CD14-positive monocyte (primary cell): ENCODE measurements around the gene ATP1A3. TPM values are rescaled to one million over a fixed set of nuclear protein-coding genes. Genes with fewer than 3 reads are reported as not detected.

Experiments used
- DNase-seq, 3 donors: peaks; one replicate each; pipeline ENCODE4 v3.0.0-alpha.2; 2011 to 2022
- H2AFZ ChIP-seq: 2 replicates; pipeline ENCODE4 v1.6.0; 2012; ENCODE audit warnings: mild to moderate bottlenecking, low read depth, low read length, inconsistent platforms; ENCODE audit not compliant: insufficient read depth, poor library complexity, severe bottlenecking
- H3K27ac ChIP-seq, 2 donors: 1 replicate in 1 of 2; 2 replicates in 1 of 2; pipeline ENCODE4 v1.5.1; 2012 to 2013; ENCODE audit warnings: low read length in 2 of 2, control low read depth in 1 of 2, inconsistent platforms in 1 of 2, low read depth in 1 of 2, mild to moderate bottlenecking in 1 of 2
- H3K27me3 ChIP-seq, 2 donors: one replicate each; pipeline versions ENCODE4 v1.6.0 to v1.6.1; 2011 to 2013; ENCODE audit warnings: low read length in 2 of 2; ENCODE audit not compliant: control insufficient read depth in 2 of 2, insufficient read depth in 2 of 2
- H3K36me3 ChIP-seq, 2 donors: replicated peaks in 1 of 2; 1 replicate in 1 of 2; 2 replicates in 1 of 2; pipeline versions ENCODE4 v1.5.1 to v1.6.1; 2012 to 2013; ENCODE audit warnings: low read length in 2 of 2, control low read depth in 1 of 2, inconsistent platforms in 1 of 2, mild to moderate bottlenecking in 1 of 2; ENCODE audit not compliant: insufficient read depth in 2 of 2, control insufficient read depth in 1 of 2
- H3K4me1 ChIP-seq, 2 donors: 1 replicate in 1 of 2; 2 replicates in 1 of 2; pipeline versions ENCODE4 v1.5.1 to v1.6.1; 2012 to 2013; ENCODE audit warnings: low read length in 2 of 2, control low read depth in 1 of 2, inconsistent platforms in 1 of 2, mild to moderate bottlenecking in 1 of 2, moderate library complexity in 1 of 2; ENCODE audit not compliant: insufficient read depth in 2 of 2, control insufficient read depth in 1 of 2
- H3K4me2 ChIP-seq: replicated peaks from 2 replicates; pipeline ENCODE3; 2012; ENCODE audit warnings: low read length, moderate library complexity, mild to moderate bottlenecking; ENCODE audit not compliant: poor library complexity, severe bottlenecking; ENCODE audit errors: extremely low read depth
- H3K4me3 ChIP-seq, 3 experiments: fragments of 200-600 bp in 1 of 3; sonication (generic) in 1 of 3; replicated peaks in 1 of 3; 1 replicate in 2 of 3; 2 replicates in 1 of 3; pipeline ENCODE4 v1.5.1; 2011 to 2013; ENCODE audit warnings: low read length in 3 of 3, mild to moderate bottlenecking in 3 of 3, control low read depth in 2 of 3, low read depth in 2 of 3, inconsistent platforms in 1 of 3, moderate library complexity in 1 of 3
- H3K79me2 ChIP-seq: 2 replicates; pipeline ENCODE4 v1.6.0; 2012; ENCODE audit warnings: mild to moderate bottlenecking, control low read depth, inconsistent platforms, low read length, moderate library complexity; ENCODE audit not compliant: insufficient read depth
- H3K9ac ChIP-seq: 2 replicates; pipeline ENCODE4 v1.6.0; 2017; ENCODE audit warnings: low read length, mild to moderate bottlenecking; ENCODE audit not compliant: insufficient read depth, poor library complexity, severe bottlenecking
- H3K9me3 ChIP-seq, 2 donors: replicated peaks in 1 of 2; 1 replicate in 1 of 2; 2 replicates in 1 of 2; pipeline versions ENCODE4 v1.5.1 to v1.6.1; 2012 to 2013; ENCODE audit warnings: low read length in 2 of 2, control low read depth in 1 of 2; ENCODE audit not compliant: control insufficient read depth in 1 of 2, insufficient read depth in 1 of 2
- H4K20me1 ChIP-seq: 2 replicates; pipeline ENCODE4 v1.6.0; 2012; ENCODE audit warnings: mild to moderate bottlenecking, low read length, control low read depth, moderate library complexity; ENCODE audit not compliant: insufficient read depth
- H3K27ac Mint-ChIP-seq, 7 donors: one replicate each; pipeline ENCODE4 v1.8.0; 2020; ENCODE audit warnings: mild to moderate bottlenecking in 7 of 7, mixed read lengths in 7 of 7, moderate library complexity in 6 of 7, inconsistent platforms in 2 of 7
- H3K27me3 Mint-ChIP-seq, 3 donors: one replicate each; pipeline ENCODE4 v1.8.0; 2021 to 2022; ENCODE audit warnings: low read depth in 3 of 3, mild to moderate bottlenecking in 3 of 3, mixed read lengths in 3 of 3, moderate library complexity in 3 of 3, inconsistent platforms in 1 of 3
- H3K36me3 Mint-ChIP-seq, 2 donors: one replicate each; pipeline ENCODE4 v1.8.0; 2020; ENCODE audit warnings: mixed read lengths in 2 of 2, inconsistent platforms in 1 of 2, mild to moderate bottlenecking in 1 of 2
- H3K4me1 Mint-ChIP-seq: one replicate; pipeline ENCODE4 v1.8.0; 2020; ENCODE audit warnings: mild to moderate bottlenecking, mixed read lengths
- H3K4me3 Mint-ChIP-seq, 2 donors: one replicate each; pipeline ENCODE4 v1.8.0; 2020; ENCODE audit warnings: mild to moderate bottlenecking in 2 of 2, mixed read lengths in 2 of 2, moderate library complexity in 1 of 2
- H3K9me3 Mint-ChIP-seq, 7 donors: one replicate each; pipeline ENCODE4 v1.8.0; 2020 to 2022; ENCODE audit warnings: mixed read lengths in 7 of 7, mild to moderate bottlenecking in 6 of 7, moderate library complexity in 6 of 7, inconsistent platforms in 2 of 7
- WGBS: methylation state at CpG from one replicate; pipeline ENCODE4 v1.1.5; 2013; ENCODE audit warnings: missing lambda C conversion rate; ENCODE audit not compliant: insufficient coverage; 5-methylcytosine and 5-hydroxymethylcytosine counted together
- intact Hi-C, 2 donors: fragments of 100-400 bp; cut with micrococcal nuclease; formaldehyde crosslinking; loops; one replicate each; pipeline versions ENCODE4 v1.15.0 to v1.15.1; 2023
- polyA plus RNA-seq, 3 donors: library from polyadenylated mRNA; depleted of rRNA in 1 of 3; unstranded in 2 of 3; stranded (reverse) in 1 of 3; fragments of 300-500 nt in 2 of 3; fragments of >200 nt in 1 of 3; fragmentation: Illumina TruSeq in 2 of 3; gene quantifications; 1 replicate in 2 of 3; 2 replicates in 1 of 3; pipeline ENCODE4 v1.2.3, GENCODE V29; 2012 to 2021
- TF ChIP-seq, protein P1 (sequence below): fragments of 200-600 bp; IDR thresholded peaks from one replicate; pipeline ENCODE4 v1.8.0; 2022; ENCODE audit warnings: antibody characterized with exemption, mild to moderate bottlenecking

The ATP1A3 gene
- polyA plus RNA-seq, 3 donors = 0.07 to 0.10 TPM; not detected in 1

DNA sequence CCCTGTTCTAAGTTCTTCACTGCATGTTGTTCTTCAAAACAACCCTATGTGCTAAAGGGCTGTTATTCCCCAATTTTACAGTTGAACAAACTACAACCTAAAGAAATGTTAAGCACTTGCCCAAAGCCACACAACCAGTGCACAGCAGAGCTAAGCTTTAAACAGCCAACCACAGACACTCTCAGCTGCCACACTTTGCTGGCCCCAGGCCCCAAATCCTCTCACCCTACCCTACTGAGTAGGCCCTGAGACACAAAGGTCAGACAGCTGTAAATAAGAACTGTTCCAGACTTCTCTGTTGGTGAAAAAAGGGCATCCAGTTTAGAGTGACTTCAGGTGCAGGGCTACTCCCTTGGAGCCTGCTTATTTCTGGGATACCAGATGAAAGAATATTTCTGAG, 46.0 kb upstream of the ATP1A3 start:
- no peak overlapping the region for H2AFZ ChIP-seq
- TF ChIP-seq, protein P1, sequence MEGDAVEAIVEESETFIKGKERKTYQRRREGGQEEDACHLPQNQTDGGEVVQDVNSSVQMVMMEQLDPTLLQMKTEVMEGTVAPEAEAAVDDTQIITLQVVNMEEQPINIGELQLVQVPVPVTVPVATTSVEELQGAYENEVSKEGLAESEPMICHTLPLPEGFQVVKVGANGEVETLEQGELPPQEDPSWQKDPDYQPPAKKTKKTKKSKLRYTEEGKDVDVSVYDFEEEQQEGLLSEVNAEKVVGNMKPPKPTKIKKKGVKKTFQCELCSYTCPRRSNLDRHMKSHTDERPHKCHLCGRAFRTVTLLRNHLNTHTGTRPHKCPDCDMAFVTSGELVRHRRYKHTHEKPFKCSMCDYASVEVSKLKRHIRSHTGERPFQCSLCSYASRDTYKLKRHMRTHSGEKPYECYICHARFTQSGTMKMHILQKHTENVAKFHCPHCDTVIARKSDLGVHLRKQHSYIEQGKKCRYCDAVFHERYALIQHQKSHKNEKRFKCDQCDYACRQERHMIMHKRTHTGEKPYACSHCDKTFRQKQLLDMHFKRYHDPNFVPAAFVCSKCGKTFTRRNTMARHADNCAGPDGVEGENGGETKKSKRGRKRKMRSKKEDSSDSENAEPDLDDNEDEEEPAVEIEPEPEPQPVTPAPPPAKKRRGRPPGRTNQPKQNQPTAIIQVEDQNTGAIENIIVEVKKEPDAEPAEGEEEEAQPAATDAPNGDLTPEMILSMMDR = no peak
- no peak overlapping the region for H3K27ac ChIP-seq
- H3K36me3 Mint-ChIP-seq = no peaks in the 10 kb centered on the region
- no peak overlapping the region for H3K4me2 ChIP-seq
- H3K9ac ChIP-seq = no peak overlapping the region
- no peak overlapping the region for H3K27ac Mint-ChIP-seq
- H3K79me2 ChIP-seq = no peaks in the 10 kb centered on the region
- peaks cover 1 to 2% (median 2%) of the 10 kb centered on the region in 3 donors for H3K27me3 Mint-ChIP-seq
- H3K27me3 ChIP-seq = no peaks in the 10 kb centered on the region
- no peaks in the 10 kb centered on the region for H3K4me1 Mint-ChIP-seq
- no peaks in the 10 kb centered on the region for H4K20me1 ChIP-seq
- no peaks in the 10 kb centered on the region for H3K9me3 ChIP-seq
- no peak overlapping the region for H3K4me3 ChIP-seq
- DNase-seq = no peak
- H3K9me3 Mint-ChIP-seq = peaks cover 0 to 2% (median 0%) of the 10 kb centered on the region in 7 donors
- H3K4me1 ChIP-seq = no peaks in the 10 kb centered on the region
- H3K36me3 ChIP-seq = no peaks in the 10 kb centered on the region
- H3K4me3 Mint-ChIP-seq = no peak overlapping the region
- intact Hi-C loops = no loop called here

GRCh38 chr19:42038666-42039065, 44.6 kb upstream of the ATP1A3 start:
- Mint-ChIP-seq H3K4me1 (peaks cover 2% of the 10 kb centered on the region), H3K36me3 (no peaks in the 10 kb centered on the region), H3K4me3 (no peak overlapping the region), H3K27me3 (peaks cover 1 to 2% (median 2%) of the 10 kb centered on the region in 3 donors), H3K27ac (no peak overlapping the region), H3K9me3 (no peaks in the 10 kb centered on the region)
- Histone ChIP-seq H4K20me1 (no peaks in the 10 kb centered on the region), H3K27me3 (no peaks in the 10 kb centered on the region), H3K79me2 (no peaks in the 10 kb centered on the region), H3K4me1 (no peaks in the 10 kb centered on the region), H3K9me3 (no peaks in the 10 kb centered on the region), H3K27ac (no peak overlapping the region), H3K4me3 (no peak overlapping the region), H2AFZ (no peak overlapping the region), H3K9ac (no peak overlapping the region), H3K36me3 (no peaks in the 10 kb centered on the region), H3K4me2 (no peak overlapping the region)
- 97% methylated on average over 6 of the region's 6 CpGs for WGBS
- TF ChIP-seq, protein P1 = no peak
- DNase-seq = no peak
- intact Hi-C loops = no loop called here
